GM20431 (cell line): ENCODE measurements around the gene KCNQ1OT1.

Source experiments
- in situ Hi-C: fragments of 300-500 bp; cut with MseI, MboI; formaldehyde crosslinking; loops from one replicate; pipeline ENCODE4 v1.15.0; 2020; ENCODE audit warnings: low sequenced_read_pairs; ENCODE audit not compliant: unreplicated experiment

The KCNQ1OT1 gene

GRCh38 chr11:2564588-2565425 lies 135.0 kb downstream of the KCNQ1OT1 start:
- in situ Hi-C loops, result no loop called here

- in situ Hi-C loops, result no loop called here
Observed at GRCh38 chr11:2564008-2564530, 135.7 kb downstream of the KCNQ1OT1 start.

- in situ Hi-C loops, result no loop called here
Observed at GRCh38 chr11:2563213-2564007, 136.4 kb downstream of the KCNQ1OT1 start.

- in situ Hi-C loops, result no loop called here
Observed at GRCh38 chr11:2562890-2563212, 136.9 kb downstream of the KCNQ1OT1 start.

- in situ Hi-C loops, result no loop called here
Observed at GRCh38 chr11:2561696-2562581, 137.9 kb downstream of the KCNQ1OT1 start.

GRCh38 chr11:2559527-2560311 lies 140.1 kb downstream of the KCNQ1OT1 start:
- in situ Hi-C loops, result no loop called here

- in situ Hi-C loops, result no loop called here
Observed at GRCh38 chr11:2558861-2559526, 140.8 kb downstream of the KCNQ1OT1 start.

- in situ Hi-C loops, result no loop called here
Observed at GRCh38 chr11:2558397-2558796, 141.4 kb downstream of the KCNQ1OT1 start.
